ENCODE data around the gene AEBP2. TPM values are rescaled to one million over a fixed set of nuclear protein-coding genes. Genes with fewer than 3 reads are reported as not detected.

AEBP2 gene
- total and polyA plus RNA-seq, 2 of the 8 experiments (the other 6 are each of a cell fraction or from before 2014, with no cell fraction given) = 13.6 to 61.4 TPM

DNA sequence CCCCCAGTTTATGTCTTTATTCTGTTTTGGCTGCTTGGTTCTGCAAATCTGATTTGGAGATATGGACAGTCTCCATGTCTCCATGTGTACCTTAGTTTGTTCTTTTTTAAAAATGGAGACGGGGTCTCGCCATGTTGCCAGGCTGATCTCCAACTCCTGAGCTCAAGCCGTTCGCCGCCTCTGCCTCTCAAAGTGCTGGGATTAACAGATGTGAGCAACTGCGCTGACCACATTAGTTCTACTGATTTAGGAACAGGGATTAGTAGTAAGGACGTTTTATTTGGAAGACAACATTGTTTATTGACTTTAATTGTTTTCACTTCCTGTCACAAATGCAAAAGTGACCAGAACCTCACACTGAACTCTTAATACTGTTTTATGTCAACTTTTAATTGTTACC lies 14.7 kb downstream of the AEBP2 start:
- Histone ChIP-seq H2AK5ac (ENCODE audit: low read depth, low read length) (no peak overlapping the region), H3K23me2 (ENCODE audit: low read depth, low read length) (no peaks in the 10 kb centered on the region), H2BK120ac (replicated peaks; ENCODE audit: low read depth, low read length) (no peak overlapping the region), H3K23ac (ENCODE audit: insufficient read length) (no peak overlapping the region), H3K4ac (replicated peaks; ENCODE audit: insufficient read length, low read depth, low read length) (no peak overlapping the region), H3K36me3 (ENCODE audit: control insufficient read depth in 2 of 4, insufficient read depth in 4 of 4, low read length in 3 of 4) (peaks cover 3 to 16% (median 4%) of the 10 kb centered on the region in 4 experiments; a peak in 5 of 8 replicates), H3K27ac (ENCODE audit: low read depth, low read length) (no peak overlapping the region), H3K79me1 (ENCODE audit: low read depth, low read length) (peaks cover 6% of the 10 kb centered on the region; the same call in 1 of the 2 replicates), H2BK15ac (ENCODE audit: low read length) (no peak overlapping the region), H4K5ac (ENCODE audit: insufficient read length, low read depth, low read length) (no peak overlapping the region), H3K27me3 (replicated peaks in 1 of 4; ENCODE audit: control insufficient read depth in 3 of 4, extremely low read depth in 1 of 4, insufficient read depth in 3 of 4, low read length in 3 of 4) (no peaks in the 10 kb centered on the region), H3K56ac (replicated peaks; ENCODE audit: insufficient read length, low read depth, low read length) (no peak overlapping the region), H3K79me2 (ENCODE audit: control insufficient read depth in 1 of 2, insufficient read depth in 2 of 2, low read length in 2 of 2) (peaks cover 87 to 100% of the 10 kb centered on the region in 2 experiments), H3K4me2 (ENCODE audit: insufficient read depth in 1 of 2, low read depth in 2 of 2, low read length in 2 of 2) (peak overlapping the region in 1 of 2 experiments; percentile 45; a peak in 2 of 4 replicates), H4K20me1 (replicated peaks in 1 of 2; ENCODE audit: control insufficient read depth in 1 of 2, insufficient read depth in 2 of 2, low read length in 2 of 2) (peaks cover 28 to 43% of the 10 kb centered on the region in 2 experiments), H2BK5ac (ENCODE audit: low read depth, low read length) (peak overlapping the region; percentile 55; the same call in 1 of the 2 replicates), H3K9me3 (ENCODE audit: insufficient read depth in 2 of 2, low read depth in 1 of 2, low read length in 1 of 2) (no peaks in the 10 kb centered on the region), H4K8ac (ENCODE audit: extremely low read depth, insufficient read depth, low read length) (no peak overlapping the region), H4K91ac (replicated peaks; ENCODE audit: insufficient read length, low read length) (no peak overlapping the region), H3K4me1 (replicated peaks in 1 of 4; ENCODE audit: control insufficient read depth in 3 of 4, insufficient read depth in 4 of 4, low read length in 3 of 4) (peaks cover 1 to 13% (median 7%) of the 10 kb centered on the region in 4 experiments; a peak in 3 of 7 replicates), H3K9ac (replicated peaks in 1 of 4; ENCODE audit: extremely low read depth in 1 of 4, low read depth in 3 of 4, low read length in 3 of 4) (no peak overlapping the region), H2AFZ (ENCODE audit: low read length) (no peak overlapping the region), H2BK12ac (ENCODE audit: low read depth, low read length) (no peak overlapping the region), H3K18ac (ENCODE audit: extremely low read depth, low read length) (no peak overlapping the region), H2BK20ac (ENCODE audit: low read length) (no peak overlapping the region), H3K4me3 (ENCODE audit: extremely low read depth in 1 of 4, insufficient read depth in 2 of 4, low read depth in 3 of 4, low read length in 4 of 4) (no peak overlapping the region), H3K14ac (ENCODE audit: insufficient read length) (no peak overlapping the region)
- POLR2A ChIA-PET (ENCODE audit: partially characterized antibody) = interaction anchor here (0.8 to 1.4 kb wide), 2 partner anchors 10 to 18 kb away, joined by 3 read pairs; no protein-coding TSS in a partner anchor
- DNase-seq (ENCODE audit: low read depth in 1 of 2, low spot score in 2 of 2) (no peak), FAIRE-seq (no peak)
- CTCF ChIA-PET (ENCODE audit: partially characterized antibody) = interaction anchor here (0.6 kb wide), 2 partner anchors 112 to 502 kb away, joined by 3 to 5 read pairs; no protein-coding TSS in a partner anchor
- TF ChIP-seq SP2 (IDR thresholded peaks at IDR 0.05; ENCODE audit: low read length) (no peak), SP4 (IDR thresholded peaks at IDR 0.05; ENCODE audit: low read length) (no peak), SAP30 (IDR thresholded peaks at IDR 0.05; ENCODE audit: insufficient read depth, insufficient replicate concordance, low read length) (no peak)
- 92% methylated on average over 7 of the region's 7 CpGs; no CpG with 5 or more reads in 1 of the 2 experiments for WGBS, 2 experiments (ENCODE audit: extremely low coverage in 1 of 2, insufficient coverage in 1 of 2, insufficient read length in 1 of 2, insufficient replicate concordance in 2 of 2, low coverage in 1 of 2, low lambda C conversion rate in 2 of 2, missing lambda C conversion rate in 1 of 2)

Measured in H1 (cell line).